WTC11 (cell line): Measurements from ENCODE around the gene CA5A. TPM values are rescaled to one million over a fixed set of nuclear protein-coding genes. Genes with fewer than 3 reads are reported as not detected.

Source experiments
- ATAC-seq: fragments of 200-7000 bp; cut with Tn5 transposase; 2 replicates; pipeline ENCODE4 v1.10.0; 2021; ENCODE audit warnings: mild to moderate bottlenecking, moderate library complexity
- CTCF ChIA-PET: fragments of 300-600 bp; sonication (Branson Sonifier 250); formaldehyde crosslinking; loops from one replicate; lab custom pipeline; 2021; ENCODE audit warnings: antibody characterized with exemption; lab: Charles Lee
- POLR2A ChIA-PET: fragments of 350-600 bp; sonication (Branson Sonifier 250); formaldehyde crosslinking; loops from one replicate; lab custom pipeline; 2021; ENCODE audit warnings: antibody characterized with exemption; lab: Charles Lee
- DNase-seq: peaks from one replicate; pipeline ENCODE4 v3.0.0; 2021; ENCODE audit warnings: low spot score
- H3K27ac Mint-ChIP-seq: 2 replicates; pipeline ENCODE4 v1.8.0; 2021; ENCODE audit warnings: mixed read lengths
- H3K27me3 Mint-ChIP-seq: 2 replicates; pipeline ENCODE4 v1.8.0; 2021; ENCODE audit warnings: low read depth, mild to moderate bottlenecking, moderate library complexity, mixed read lengths
- H3K36me3 Mint-ChIP-seq: 2 replicates; pipeline ENCODE4 v1.8.0; 2021; ENCODE audit warnings: mixed read lengths
- H3K4me1 Mint-ChIP-seq: 2 replicates; pipeline ENCODE4 v1.8.0; 2022; ENCODE audit warnings: mixed read lengths
- H3K4me3 Mint-ChIP-seq: 2 replicates; pipeline ENCODE4 v1.8.0; 2021; ENCODE audit warnings: mild to moderate bottlenecking, moderate library complexity, mixed read lengths
- H3K9me3 Mint-ChIP-seq: 2 replicates; pipeline ENCODE4 v1.8.0; 2021; ENCODE audit warnings: mixed read lengths
- EMX1 ChIP-seq: fragments of 250-450 bp; sonication (Bioruptor Pico); IDR thresholded peaks from 2 replicates; pipeline ENCODE4 v1.8.0; 2021; ENCODE audit warnings: mild to moderate bottlenecking
- ETV6 ChIP-seq: sonication (generic); formaldehyde crosslinking; IDR thresholded peaks from 2 replicates; pipeline ENCODE4 v1.8.1; 2022; ENCODE audit warnings: mild to moderate bottlenecking, missing genetic modification reagents
- IRF2 ChIP-seq: sonication (generic); formaldehyde crosslinking; IDR thresholded peaks from 2 replicates; pipeline ENCODE4 v1.8.0; 2022; ENCODE audit warnings: low read depth, missing genetic modification reagents, borderline replicate concordance
- JAZF1 ChIP-seq: fragments of 250-450 bp; sonication (Bioruptor Pico); IDR thresholded peaks from 2 replicates; pipeline ENCODE4 v1.9.0; 2021; ENCODE audit warnings: moderate library complexity, mild to moderate bottlenecking, inconsistent platforms
- MYBL2 ChIP-seq: sonication (generic); formaldehyde crosslinking; IDR thresholded peaks from 2 replicates; pipeline ENCODE4 v1.8.1; 2023; ENCODE audit warnings: mild to moderate bottlenecking, moderate library complexity, missing genetic modification reagents
- NR1H2 ChIP-seq: sonication (generic); formaldehyde crosslinking; IDR thresholded peaks from 2 replicates; pipeline ENCODE4 v1.9.0; 2021; ENCODE audit warnings: mild to moderate bottlenecking, moderate library complexity, missing genetic modification reagents
- RELA ChIP-seq: sonication (generic); formaldehyde crosslinking; IDR thresholded peaks from 2 replicates; pipeline ENCODE4 v1.8.1; 2022; ENCODE audit warnings: missing genetic modification reagents, mild to moderate bottlenecking, borderline replicate concordance
- SOX15 ChIP-seq: fragments of 250-450 bp; sonication (Bioruptor Pico); IDR thresholded peaks from 2 replicates; pipeline ENCODE4 v1.9.0; 2021; ENCODE audit warnings: mild to moderate bottlenecking
- TCF7 ChIP-seq: sonication (generic); formaldehyde crosslinking; IDR thresholded peaks from 2 replicates; pipeline ENCODE4 v1.8.0; 2022; ENCODE audit warnings: mild to moderate bottlenecking, low read depth, missing genetic modification reagents, moderate library complexity
- TEAD1 ChIP-seq: sonication (generic); formaldehyde crosslinking; IDR thresholded peaks from 2 replicates; pipeline ENCODE4 v1.8.0; 2022; ENCODE audit warnings: mild to moderate bottlenecking, missing genetic modification reagents
- TP53 ChIP-seq: sonication (generic); formaldehyde crosslinking; IDR thresholded peaks from 2 replicates; pipeline ENCODE4 v1.8.1; 2023; ENCODE audit warnings: mild to moderate bottlenecking, missing genetic modification reagents
- ZNF121 ChIP-seq: sonication (generic); formaldehyde crosslinking; IDR thresholded peaks from 2 replicates; pipeline ENCODE4 v1.8.0; 2023; ENCODE audit warnings: missing genetic modification reagents
- ZNF396 ChIP-seq: fragments of 250-450 bp; sonication (Bioruptor Pico); IDR thresholded peaks from 2 replicates; pipeline ENCODE4 v1.8.0; 2021; ENCODE audit warnings: mild to moderate bottlenecking, moderate library complexity, borderline replicate concordance
- ZNF423 ChIP-seq: fragments of 250-450 bp; sonication (Bioruptor Pico); IDR thresholded peaks from 2 replicates; pipeline ENCODE4 v2.1.2; 2022; ENCODE audit warnings: mild to moderate bottlenecking, moderate library complexity
- ZNF532 ChIP-seq: fragments of 250-450 bp; sonication (Bioruptor Pico); IDR thresholded peaks from 2 replicates; pipeline ENCODE4 v1.9.0; 2021; ENCODE audit warnings: mild to moderate bottlenecking, borderline replicate concordance
- total RNA-seq: library from RNA; stranded (reverse); gene quantifications from 3 replicates; pipeline ENCODE4 v1.2.3, GENCODE V29; 2021
- TF ChIP-seq, protein P1 (sequence below): sonication (generic); formaldehyde crosslinking; conservative IDR thresholded peaks from 2 replicates; pipeline ENCODE4 v1.8.1; 2023; ENCODE audit warnings: mild to moderate bottlenecking, low read depth, missing genetic modification reagents, moderate library complexity
- TF ChIP-seq, protein P2 (sequence below): fragments of 250-450 bp; sonication (Bioruptor Pico); IDR thresholded peaks from 2 replicates; pipeline ENCODE4 v1.9.0; 2021; ENCODE audit warnings: moderate library complexity, mild to moderate bottlenecking, inconsistent platforms, borderline replicate concordance
- TF ChIP-seq, protein P3 (sequence below): fragments of 250-450 bp; sonication (Bioruptor Pico); IDR thresholded peaks from 2 replicates; pipeline ENCODE4 v2.1.2; 2022; ENCODE audit warnings: mild to moderate bottlenecking, moderate library complexity
- TF ChIP-seq, protein P4 (sequence below): fragments of 250-450 bp; sonication (Bioruptor Pico); IDR thresholded peaks from 2 replicates; pipeline ENCODE4 v1.8.0; 2021; ENCODE audit warnings: mild to moderate bottlenecking
- TF ChIP-seq, protein P5 (sequence below): sonication (generic); formaldehyde crosslinking; IDR thresholded peaks from 2 replicates; pipeline ENCODE4 v1.8.1; 2022; ENCODE audit warnings: low read depth, mild to moderate bottlenecking, moderate library complexity, missing genetic modification reagents, borderline replicate concordance

CA5A gene
- total RNA-seq, 1 experiment from 2014 or later: not detected

DNA sequence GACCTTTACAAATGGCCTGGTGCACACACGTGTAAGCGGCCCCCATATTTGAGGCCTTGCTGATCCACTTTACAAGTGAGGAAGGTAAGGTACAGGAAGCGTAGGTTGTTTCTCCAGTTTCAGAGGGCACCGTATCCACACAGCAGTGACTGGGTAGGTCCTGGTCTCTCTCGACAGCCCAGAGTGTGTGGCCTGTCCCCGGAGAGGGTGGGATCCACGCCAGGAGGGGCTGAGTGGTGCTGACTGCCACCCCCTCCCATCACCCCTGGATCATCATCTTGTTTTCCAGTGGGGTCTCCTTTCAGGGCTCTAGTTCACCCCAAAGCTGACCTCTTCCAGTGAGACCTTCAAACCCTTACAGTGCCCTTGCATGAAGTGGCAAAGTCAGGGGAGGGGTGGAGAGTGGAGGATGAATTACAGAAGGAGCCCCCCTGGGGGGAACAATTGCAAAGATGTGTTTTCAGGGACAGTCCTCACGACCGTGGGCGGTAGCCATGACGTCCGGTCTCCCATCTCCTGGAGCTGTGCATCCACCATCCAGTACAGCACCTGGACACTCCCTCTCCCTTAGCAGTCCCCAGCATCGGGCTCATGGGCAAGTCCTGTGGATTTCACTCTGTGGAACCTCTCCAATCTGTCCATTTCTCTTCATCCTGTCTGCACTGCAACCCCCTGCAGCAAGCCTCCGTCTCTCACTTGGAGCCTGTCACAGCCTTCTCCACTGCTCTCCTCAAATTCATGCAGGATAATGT lies 10.4 kb upstream of the CA5A start (continued):
- TF ChIP-seq, protein P1, sequence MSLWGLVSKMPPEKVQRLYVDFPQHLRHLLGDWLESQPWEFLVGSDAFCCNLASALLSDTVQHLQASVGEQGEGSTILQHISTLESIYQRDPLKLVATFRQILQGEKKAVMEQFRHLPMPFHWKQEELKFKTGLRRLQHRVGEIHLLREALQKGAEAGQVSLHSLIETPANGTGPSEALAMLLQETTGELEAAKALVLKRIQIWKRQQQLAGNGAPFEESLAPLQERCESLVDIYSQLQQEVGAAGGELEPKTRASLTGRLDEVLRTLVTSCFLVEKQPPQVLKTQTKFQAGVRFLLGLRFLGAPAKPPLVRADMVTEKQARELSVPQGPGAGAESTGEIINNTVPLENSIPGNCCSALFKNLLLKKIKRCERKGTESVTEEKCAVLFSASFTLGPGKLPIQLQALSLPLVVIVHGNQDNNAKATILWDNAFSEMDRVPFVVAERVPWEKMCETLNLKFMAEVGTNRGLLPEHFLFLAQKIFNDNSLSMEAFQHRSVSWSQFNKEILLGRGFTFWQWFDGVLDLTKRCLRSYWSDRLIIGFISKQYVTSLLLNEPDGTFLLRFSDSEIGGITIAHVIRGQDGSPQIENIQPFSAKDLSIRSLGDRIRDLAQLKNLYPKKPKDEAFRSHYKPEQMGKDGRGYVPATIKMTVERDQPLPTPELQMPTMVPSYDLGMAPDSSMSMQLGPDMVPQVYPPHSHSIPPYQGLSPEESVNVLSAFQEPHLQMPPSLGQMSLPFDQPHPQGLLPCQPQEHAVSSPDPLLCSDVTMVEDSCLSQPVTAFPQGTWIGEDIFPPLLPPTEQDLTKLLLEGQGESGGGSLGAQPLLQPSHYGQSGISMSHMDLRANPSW (CRISPR knock-in tag): no peak
- TF ChIP-seq ZNF121 (CRISPR knock-in tag) (no peak), TP53 (CRISPR knock-in tag) (no peak), ZNF423 (no peak), TCF7 (CRISPR knock-in tag) (no peak), RELA (CRISPR knock-in tag) (no peak)
- TF ChIP-seq, protein P2, sequence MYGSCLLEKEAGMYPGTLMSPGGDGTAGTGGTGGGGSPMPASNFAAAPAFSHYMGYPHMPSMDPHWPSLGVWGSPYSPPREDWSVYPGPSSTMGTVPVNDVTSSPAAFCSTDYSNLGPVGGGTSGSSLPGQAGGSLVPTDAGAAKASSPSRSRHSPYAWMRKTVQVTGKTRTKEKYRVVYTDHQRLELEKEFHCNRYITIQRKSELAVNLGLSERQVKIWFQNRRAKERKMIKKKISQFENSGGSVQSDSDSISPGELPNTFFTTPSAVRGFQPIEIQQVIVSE (CRISPR knock-in tag): no peak
- TF ChIP-seq, protein P3, sequence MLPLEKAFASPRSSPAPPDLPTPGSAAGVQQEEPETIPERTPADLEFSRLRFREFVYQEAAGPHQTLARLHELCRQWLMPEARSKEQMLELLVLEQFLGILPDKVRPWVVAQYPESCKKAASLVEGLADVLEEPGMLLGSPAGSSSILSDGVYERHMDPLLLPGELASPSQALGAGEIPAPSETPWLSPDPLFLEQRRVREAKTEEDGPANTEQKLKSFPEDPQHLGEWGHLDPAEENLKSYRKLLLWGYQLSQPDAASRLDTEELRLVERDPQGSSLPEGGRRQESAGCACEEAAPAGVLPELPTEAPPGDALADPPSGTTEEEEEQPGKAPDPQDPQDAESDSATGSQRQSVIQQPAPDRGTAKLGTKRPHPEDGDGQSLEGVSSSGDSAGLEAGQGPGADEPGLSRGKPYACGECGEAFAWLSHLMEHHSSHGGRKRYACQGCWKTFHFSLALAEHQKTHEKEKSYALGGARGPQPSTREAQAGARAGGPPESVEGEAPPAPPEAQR (CRISPR knock-in tag): no peak
- TF ChIP-seq, all 79 proteins: peak for 0

GRCh38 chr16:87945351-87946042 lies 9.2 kb upstream of the CA5A start:
- H3K4me1 Mint-ChIP-seq: peaks cover 25% of the 10 kb centered on the region
- peak overlapping the region; percentile 87 for H3K27ac Mint-ChIP-seq
- peak; percentile 60 for DNase-seq
- H3K9me3 Mint-ChIP-seq: no peaks in the 10 kb centered on the region
- H3K36me3 Mint-ChIP-seq: no peaks in the 10 kb centered on the region
- H3K27me3 Mint-ChIP-seq: no peaks in the 10 kb centered on the region
- peak overlapping the region; percentile 38 for H3K4me3 Mint-ChIP-seq
- peak; percentile 52 for ATAC-seq
- ChIA-PET CTCF (no interaction called here), POLR2A (no interaction called here)
- TF ChIP-seq IRF2: no peak
- TF ChIP-seq, protein P4, sequence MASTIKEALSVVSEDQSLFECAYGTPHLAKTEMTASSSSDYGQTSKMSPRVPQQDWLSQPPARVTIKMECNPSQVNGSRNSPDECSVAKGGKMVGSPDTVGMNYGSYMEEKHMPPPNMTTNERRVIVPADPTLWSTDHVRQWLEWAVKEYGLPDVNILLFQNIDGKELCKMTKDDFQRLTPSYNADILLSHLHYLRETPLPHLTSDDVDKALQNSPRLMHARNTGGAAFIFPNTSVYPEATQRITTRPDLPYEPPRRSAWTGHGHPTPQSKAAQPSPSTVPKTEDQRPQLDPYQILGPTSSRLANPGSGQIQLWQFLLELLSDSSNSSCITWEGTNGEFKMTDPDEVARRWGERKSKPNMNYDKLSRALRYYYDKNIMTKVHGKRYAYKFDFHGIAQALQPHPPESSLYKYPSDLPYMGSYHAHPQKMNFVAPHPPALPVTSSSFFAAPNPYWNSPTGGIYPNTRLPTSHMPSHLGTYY (CRISPR knock-in tag): no peak
- TF ChIP-seq NR1H2 (CRISPR knock-in tag): no peak
- TF ChIP-seq SOX15 (CRISPR knock-in tag): no peak
- TF ChIP-seq EMX1: no peak
- TF ChIP-seq, protein P2 (CRISPR knock-in tag): no peak
- TF ChIP-seq ZNF532: no peak
- no peak for TF ChIP-seq ETV6 (CRISPR knock-in tag)
- no peak for TF ChIP-seq MYBL2 (CRISPR knock-in tag)
- TF ChIP-seq TEAD1 (CRISPR knock-in tag): no peak; the same call in 1 of the 2 replicates
- TF ChIP-seq, protein P5, sequence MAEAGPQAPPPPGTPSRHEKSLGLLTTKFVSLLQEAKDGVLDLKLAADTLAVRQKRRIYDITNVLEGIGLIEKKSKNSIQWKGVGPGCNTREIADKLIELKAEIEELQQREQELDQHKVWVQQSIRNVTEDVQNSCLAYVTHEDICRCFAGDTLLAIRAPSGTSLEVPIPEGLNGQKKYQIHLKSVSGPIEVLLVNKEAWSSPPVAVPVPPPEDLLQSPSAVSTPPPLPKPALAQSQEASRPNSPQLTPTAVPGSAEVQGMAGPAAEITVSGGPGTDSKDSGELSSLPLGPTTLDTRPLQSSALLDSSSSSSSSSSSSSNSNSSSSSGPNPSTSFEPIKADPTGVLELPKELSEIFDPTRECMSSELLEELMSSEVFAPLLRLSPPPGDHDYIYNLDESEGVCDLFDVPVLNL (CRISPR knock-in tag): no peak
- no peak for TF ChIP-seq ZNF396
- no peak for TF ChIP-seq JAZF1
